Measurements from ENCODE around the gene LRRN4. TPM values are rescaled to one million over a fixed set of nuclear protein-coding genes. Genes with fewer than 3 reads are reported as not detected.

LRRN4 gene
- total and polyA plus RNA-seq, 7 donors, result 0.03 to 0.10 (median 0.09) TPM; not detected in 4

- no peaks in the 10 kb centered on the region for H3K36me3 ChIP-seq (ENCODE audit: insufficient read depth in 1 of 2, low read depth in 1 of 2)
- DNase-seq (no peak), ATAC-seq (no peak)
- no peaks in the 10 kb centered on the region for H3K4me1 ChIP-seq
- intact Hi-C loops (cut with DNase I), result loop anchor here (5.0 to 10.0 kb wide), 3 partner anchors 125 to 557 kb away; no protein-coding TSS in a partner anchor
- H3K9me3 ChIP-seq, result no peaks in the 10 kb centered on the region
- 79 to 84% (median 81%) methylated on average over 2 of the region's 2 CpGs for WGBS, 3 donors
- H3K4me3 ChIP-seq, result no peak overlapping the region
- no peaks in the 10 kb centered on the region for H3K27me3 ChIP-seq (ENCODE audit: insufficient read depth in 3 of 3, low read length in 2 of 3)
- no peak for TF ChIP-seq CTCF (IDR thresholded peaks at IDR 0.05)
- H3K27ac ChIP-seq, result no peak overlapping the region
Measured at GRCh38 chr20:6069669-6070068, 15.8 kb upstream of the LRRN4 start.

- H3K36me3 ChIP-seq (ENCODE audit: insufficient read depth in 1 of 2, low read depth in 1 of 2), result no peaks in the 10 kb centered on the region
- intact Hi-C loops (cut with DNase I), result loop anchor here in 1 of 2 donors (5.0 kb wide), 1 partner anchor 556 kb away; no protein-coding TSS in a partner anchor
- WGBS, 3 donors, result 66 to 80% (median 70%) methylated on average over 4 of the region's 4 CpGs
Measured at GRCh38 chr20:6067763-6068318, 14.0 kb upstream of the LRRN4 start.

GRCh38 chr20:6066582-6066981 is 12.7 kb upstream of the LRRN4 start:
- H3K4me1 ChIP-seq, result no peaks in the 10 kb centered on the region
- no peak for ATAC-seq
- no peaks in the 10 kb centered on the region for H3K9me3 ChIP-seq
- no peaks in the 10 kb centered on the region for H3K27me3 ChIP-seq (ENCODE audit: insufficient read depth in 3 of 3, low read length in 2 of 3)
- WGBS, 3 donors, result 80 to 87% (median 84%) methylated on average over 3 of the region's 3 CpGs
- intact Hi-C loops (cut with DNase I), result loop anchor here in 1 of 2 donors (5.0 kb wide), 1 partner anchor 554 kb away; no protein-coding TSS in a partner anchor
- H3K27ac ChIP-seq, result no peak overlapping the region
- H3K4me3 ChIP-seq, result no peak overlapping the region
- DNase-seq, result no peak
- H3K36me3 ChIP-seq (ENCODE audit: insufficient read depth in 1 of 2, low read depth in 1 of 2), result no peaks in the 10 kb centered on the region
- TF ChIP-seq CTCF (IDR thresholded peaks at IDR 0.05), result no peak

More at GRCh38 chr20:6067763-6068318, 14.0 kb upstream of the LRRN4 start:
- Histone ChIP-seq H3K27ac (no peak overlapping the region), H3K27me3 (ENCODE audit: insufficient read depth in 3 of 3, low read length in 2 of 3) (no peaks in the 10 kb centered on the region), H3K4me1 (no peaks in the 10 kb centered on the region), H3K4me3 (no peak overlapping the region), H3K9me3 (no peaks in the 10 kb centered on the region)
- no peak for TF ChIP-seq CTCF (IDR thresholded peaks at IDR 0.05)
- DNase-seq (no peak), ATAC-seq (no peak)

DNA sequence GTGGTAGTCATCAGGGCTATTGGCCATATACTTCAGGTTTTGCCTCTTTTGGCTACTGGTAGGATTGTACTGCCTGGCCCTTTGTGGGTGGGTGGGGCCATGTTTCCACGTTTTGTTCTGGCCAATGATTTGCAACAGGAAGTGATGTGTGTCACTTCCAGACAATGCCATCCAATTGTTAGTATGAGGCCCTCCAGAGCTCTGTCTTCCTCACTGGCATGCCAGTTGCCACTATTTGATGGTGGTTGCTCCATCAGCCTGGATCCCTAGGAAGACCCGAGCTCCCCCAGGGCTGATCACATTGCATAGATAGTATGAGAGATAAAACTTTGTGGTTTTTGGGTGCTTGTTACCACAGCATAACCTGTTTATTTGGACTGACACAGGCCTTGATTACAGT is 7.7 kb upstream of the LRRN4 start:
- no peak for ATAC-seq
- no peak for DNase-seq
- Histone ChIP-seq H3K27ac (no peak overlapping the region), H3K4me3 (no peak overlapping the region), H3K27me3 (ENCODE audit: insufficient read depth in 3 of 3, low read length in 2 of 3) (no peaks in the 10 kb centered on the region), H3K4me1 (no peaks in the 10 kb centered on the region), H3K9me3 (no peaks in the 10 kb centered on the region), H3K36me3 (ENCODE audit: insufficient read depth in 1 of 2, low read depth in 1 of 2) (no peaks in the 10 kb centered on the region)
- TF ChIP-seq CTCF (IDR thresholded peaks at IDR 0.05), result no peak
- WGBS, 3 donors, result 58 to 61% (median 58%) methylated on average over 2 of the region's 2 CpGs
- intact Hi-C loops (cut with DNase I), result no loop called here

GRCh38 chr20:6060213-6060612 is 6.4 kb upstream of the LRRN4 start:
- no peaks in the 10 kb centered on the region for H3K27me3 ChIP-seq (ENCODE audit: insufficient read depth in 3 of 3, low read length in 2 of 3)
- no peak overlapping the region for H3K4me3 ChIP-seq
- DNase-seq, result no peak
- no peak for ATAC-seq
- 58 to 65% (median 65%) methylated on average over 6 of the region's 6 CpGs for WGBS, 3 donors
- no peaks in the 10 kb centered on the region for H3K36me3 ChIP-seq (ENCODE audit: insufficient read depth in 1 of 2, low read depth in 1 of 2)
- TF ChIP-seq CTCF (IDR thresholded peaks at IDR 0.05), result no peak
- no peak overlapping the region for H3K27ac ChIP-seq
- H3K4me1 ChIP-seq, result no peaks in the 10 kb centered on the region
- H3K9me3 ChIP-seq, result no peaks in the 10 kb centered on the region
- intact Hi-C loops (cut with DNase I), result no loop called here
